ENCODE measurements around the gene NBPF1.
"Not testable (repeated sequence)": the region's sequence is repeated elsewhere in the genome, so short reads cannot be mapped to it uniquely, and the experiment has no call there.

Gene NBPF1

GRCh38 chr1:16545682-16546095, 67.7 kb downstream of the NBPF1 start:
- not testable (repeated sequence) for DNase-seq (ENCODE audit: low read depth)

- not testable (repeated sequence) for DNase-seq (ENCODE audit: low read depth)
Measured at GRCh38 chr1:16540421-16540893, 72.9 kb downstream of the NBPF1 start.

- not testable (repeated sequence) for DNase-seq (ENCODE audit: low read depth)
Measured at GRCh38 chr1:16537528-16537927, 75.8 kb downstream of the NBPF1 start.

GRCh38 chr1:16536796-16537195, 76.6 kb downstream of the NBPF1 start:
- DNase-seq (ENCODE audit: low read depth) = not testable (repeated sequence)

GRCh38 chr1:16535898-16536297, 77.5 kb downstream of the NBPF1 start:
- not testable (repeated sequence) for DNase-seq (ENCODE audit: low read depth)

- DNase-seq (ENCODE audit: low read depth) = not testable (repeated sequence)
Measured at GRCh38 chr1:16535487-16535886, 77.9 kb downstream of the NBPF1 start.

GRCh38 chr1:16534829-16535456, 78.4 kb downstream of the NBPF1 start:
- DNase-seq (ENCODE audit: low read depth) = peak; percentile 19

- DNase-seq (ENCODE audit: low read depth) = not testable (repeated sequence)
Measured at GRCh38 chr1:16534239-16534828, 79.0 kb downstream of the NBPF1 start.

GRCh38 chr1:16532235-16532991, 81.0 kb downstream of the NBPF1 start:
- not testable (repeated sequence) for DNase-seq (ENCODE audit: low read depth)

- DNase-seq (ENCODE audit: low read depth) = not testable (repeated sequence)
Measured at GRCh38 chr1:16528338-16528737, 85.0 kb downstream of the NBPF1 start.

GRCh38 chr1:16525769-16526168, 87.6 kb downstream of the NBPF1 start:
- not testable (repeated sequence) for DNase-seq (ENCODE audit: low read depth)

- not testable (repeated sequence) for DNase-seq (ENCODE audit: low read depth)
Measured at GRCh38 chr1:16521679-16522078, 91.7 kb downstream of the NBPF1 start.

- no peak for DNase-seq (ENCODE audit: low read depth)
Measured at GRCh38 chr1:16521288-16521583, 92.1 kb downstream of the NBPF1 start.

- DNase-seq (ENCODE audit: low read depth) = not testable (repeated sequence)
Measured at GRCh38 chr1:16520435-16521287, 92.7 kb downstream of the NBPF1 start.

- not testable (repeated sequence) for DNase-seq (ENCODE audit: low read depth)
Measured at GRCh38 chr1:16519255-16519951, 94.0 kb downstream of the NBPF1 start.

GRCh38 chr1:16518913-16519254, 94.5 kb downstream of the NBPF1 start:
- DNase-seq (ENCODE audit: low read depth) = not testable (repeated sequence)

GRCh38 chr1:16516694-16517410, 96.5 kb downstream of the NBPF1 start:
- not testable (repeated sequence) for DNase-seq (ENCODE audit: low read depth)

GRCh38 chr1:16514107-16515055, 99.0 kb downstream of the NBPF1 start, which contains the start of gene RNU1-1:
TSS of gene RNU1-1 (minus strand) at chr1:16514285.
- DNase-seq (ENCODE audit: low read depth) = peak; percentile 48

- DNase-seq (ENCODE audit: low read depth) = peak; percentile 30
Measured at GRCh38 chr1:16513412-16514106, 99.8 kb downstream of the NBPF1 start.

Data from stimulated activated CD8-positive, alpha-beta memory T cell treated with anti-CD3 and anti-CD28 coated beads, Interleukin-7, amount 100 ng/mL, for 24 hours (primary cell).